HG03378 (cell line): ENCODE measurements around the gene PNMA8A.
"Not testable (repeated sequence)": the region's sequence is repeated elsewhere in the genome, so short reads cannot be mapped to it uniquely, and the experiment has no call there.

ENCODE experiments used
- ATAC-seq: cut with Tn5 transposase; IDR thresholded peaks from one replicate; pipeline ENCODE4 v1.9.1; 2021; ENCODE audit warnings: mild to moderate bottlenecking, moderate library complexity; ENCODE audit not compliant: unreplicated experiment

Gene PNMA8A

GRCh38 chr19:46433470-46433869 lies 37.9 kb downstream of the PNMA8A start:
- ATAC-seq, result not testable (repeated sequence)

- no peak for ATAC-seq
Measured at GRCh38 chr19:46431824-46432223, 39.5 kb downstream of the PNMA8A start.

GRCh38 chr19:46429999-46430398 lies 41.4 kb downstream of the PNMA8A start:
- ATAC-seq, result no peak

- ATAC-seq, result no peak
Measured at GRCh38 chr19:46428239-46429135, 42.9 kb downstream of the PNMA8A start, which contains the start of gene PNMA8C. TSS of gene PNMA8C (minus strand) at chr19:46428936. CDS start at chr19:46428359, 577 bp downstream.

GRCh38 chr19:46427518-46428045 lies 43.8 kb downstream of the PNMA8A start:
- no peak for ATAC-seq

- ATAC-seq, result no peak
Measured at GRCh38 chr19:46426506-46427162, 44.7 kb downstream of the PNMA8A start.

GRCh38 chr19:46426035-46426505 lies 45.3 kb downstream of the PNMA8A start:
- no peak for ATAC-seq

GRCh38 chr19:46423188-46423587 lies 48.2 kb downstream of the PNMA8A start:
- ATAC-seq, result no peak

- ATAC-seq, result no peak
Measured at GRCh38 chr19:46422344-46422743, 49.0 kb downstream of the PNMA8A start.

GRCh38 chr19:46420056-46420455 lies 51.3 kb downstream of the PNMA8A start:
- ATAC-seq, result no peak
